Measurements from ENCODE around the gene SEPTIN5.

The SEPTIN5 gene

DNA sequence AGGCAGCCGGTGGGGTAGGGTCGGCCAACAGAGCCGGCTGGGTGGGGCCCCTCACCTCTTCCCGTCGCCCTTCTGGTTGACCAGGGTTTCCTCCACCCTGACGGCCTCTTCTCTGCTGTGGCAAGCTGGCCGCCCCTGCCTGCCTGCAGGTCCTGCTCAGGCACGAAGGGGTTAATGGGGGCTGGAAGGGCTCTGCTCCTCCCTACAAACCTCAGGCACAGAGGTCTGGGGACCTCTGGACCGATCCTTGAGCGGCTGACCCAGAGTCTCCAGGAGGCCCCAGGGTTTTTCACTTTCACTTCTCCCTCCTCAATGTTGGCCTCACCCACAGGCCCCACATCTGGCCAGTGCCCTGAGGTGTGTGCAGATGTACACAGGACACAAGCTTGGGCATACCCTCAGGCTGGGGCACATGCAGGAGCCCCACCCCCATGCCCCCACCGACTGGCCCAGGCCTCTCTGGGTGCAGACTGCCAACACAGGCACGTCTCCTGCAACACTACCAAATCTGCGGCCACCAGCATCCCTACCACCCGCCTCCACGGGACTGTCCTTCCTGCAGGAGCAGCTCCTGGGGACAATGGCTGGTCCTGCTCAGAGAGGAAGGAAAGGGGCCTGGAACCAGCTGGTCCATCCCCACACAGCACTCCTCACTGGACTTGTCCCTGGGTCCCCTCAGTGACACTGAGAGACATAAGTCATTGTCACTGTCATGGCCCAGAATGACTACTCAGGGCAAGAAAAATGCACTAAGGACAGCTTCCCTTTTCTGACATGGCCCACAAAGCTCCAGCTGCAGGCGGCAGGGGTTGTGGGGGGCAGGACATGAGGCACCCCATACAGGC is 43.1 kb downstream of the SEPTIN5 start:
- H3K27ac ChIP-seq = peak overlapping the region in 2 of 21 experiments; percentile 51 to 84
- peak overlapping the region in 5 of 7 experiments; percentile 7 to 39 (median 25) for H3K4me3 ChIP-seq

GRCh38 chr22:19757985-19758895 is 43.9 kb downstream of the SEPTIN5 start:
- H3K4me3 ChIP-seq = peak overlapping the region in 2 of 7 experiments; percentile 35 to 38
- peak overlapping the region in 4 of 21 experiments; percentile 26 to 84 (median 55) for H3K27ac ChIP-seq

DNA sequence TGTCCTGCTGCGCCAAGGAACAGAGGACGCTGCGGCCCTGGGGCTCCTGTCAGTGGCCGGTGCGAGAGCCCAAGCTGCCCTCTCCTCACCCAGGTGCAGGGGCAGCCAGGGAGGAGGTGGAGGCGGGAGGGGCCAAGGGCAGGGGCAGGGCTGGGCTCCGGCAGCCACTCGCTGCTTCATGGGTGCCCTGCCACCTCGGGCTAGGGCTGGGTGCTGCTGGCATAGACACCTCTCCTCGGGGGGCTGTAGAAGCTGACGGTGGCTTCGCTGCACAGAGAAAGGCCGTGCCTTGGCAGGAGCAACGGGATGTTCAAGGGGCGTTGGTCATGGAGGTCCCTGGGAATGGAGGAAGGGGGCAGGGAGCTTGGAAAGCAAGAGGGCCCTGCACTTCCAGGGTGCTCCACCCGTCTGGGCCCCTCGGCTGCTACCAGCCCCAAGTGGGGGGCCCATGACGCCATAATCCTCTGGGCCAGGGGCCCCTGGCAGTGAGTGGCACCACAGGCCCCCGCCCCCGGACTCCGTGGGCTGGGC is 44.7 kb downstream of the SEPTIN5 start:
- Histone ChIP-seq H3K27ac (peak overlapping the region in 7 of 21 experiments; percentile 16 to 84 (median 33)), H3K4me3 (peak overlapping the region in 5 of 7 experiments; percentile 14 to 38 (median 28))

- H3K27ac ChIP-seq = peak overlapping the region in 6 of 21 experiments; percentile 16 to 84 (median 37)
- H3K4me3 ChIP-seq = peak overlapping the region in 6 of 7 experiments; percentile 9 to 38 (median 22)
Measured at GRCh38 chr22:19759427-19760057, 45.2 kb downstream of the SEPTIN5 start.

GRCh38 chr22:19760058-19760950 is 46.0 kb downstream of the SEPTIN5 start, which contains the start of gene TBX1:
Gene TBX1, plus strand, starts transcription at chr22:19760778. Its CDS starts 66 bp downstream, at chr22:19760844.
- Histone ChIP-seq H3K27ac (peak within 1 kb of the TSS in 18 of 21 experiments; percentile 39 to 87 (median 64)), H3K4me3 (peak within 1 kb of the TSS; percentile 25 to 49 (median 35))

DNA sequence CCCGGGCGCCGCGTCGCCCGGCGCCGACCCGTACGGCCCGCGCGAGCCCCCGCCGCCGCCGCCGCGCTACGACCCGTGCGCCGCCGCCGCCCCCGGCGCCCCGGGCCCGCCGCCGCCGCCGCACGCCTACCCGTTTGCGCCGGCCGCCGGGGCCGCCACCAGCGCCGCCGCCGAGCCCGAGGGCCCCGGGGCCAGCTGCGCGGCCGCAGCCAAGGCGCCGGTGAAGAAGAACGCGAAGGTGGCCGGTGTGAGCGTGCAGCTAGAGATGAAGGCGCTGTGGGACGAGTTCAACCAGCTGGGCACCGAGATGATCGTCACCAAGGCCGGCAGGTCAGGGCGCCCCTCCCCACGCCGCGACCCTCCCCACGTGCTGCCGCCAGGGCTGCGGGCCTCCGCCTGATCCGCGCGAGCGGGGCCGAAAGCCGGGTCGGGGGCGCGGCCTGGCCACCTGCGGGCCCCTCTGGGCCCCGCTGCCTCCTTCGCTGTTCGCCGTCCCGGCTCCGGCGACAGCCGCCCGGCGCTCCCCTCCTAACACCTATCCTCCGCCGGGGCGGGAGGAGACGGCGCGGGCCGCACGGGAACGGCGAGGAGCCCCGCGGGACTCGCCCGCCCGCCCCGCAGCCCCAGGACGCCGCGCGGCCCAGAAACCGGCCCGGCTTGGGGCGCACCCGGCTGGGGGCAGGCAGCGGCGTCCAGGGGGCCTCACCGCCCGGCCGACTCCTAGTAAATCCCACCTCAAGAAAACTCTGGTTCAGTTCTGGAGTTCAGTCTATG is 46.8 kb downstream of the SEPTIN5 start:
- H3K4me3 ChIP-seq = peak overlapping the region; percentile 25 to 49 (median 35)
- peak overlapping the region in 18 of 21 experiments; percentile 39 to 87 (median 64) for H3K27ac ChIP-seq

DNA sequence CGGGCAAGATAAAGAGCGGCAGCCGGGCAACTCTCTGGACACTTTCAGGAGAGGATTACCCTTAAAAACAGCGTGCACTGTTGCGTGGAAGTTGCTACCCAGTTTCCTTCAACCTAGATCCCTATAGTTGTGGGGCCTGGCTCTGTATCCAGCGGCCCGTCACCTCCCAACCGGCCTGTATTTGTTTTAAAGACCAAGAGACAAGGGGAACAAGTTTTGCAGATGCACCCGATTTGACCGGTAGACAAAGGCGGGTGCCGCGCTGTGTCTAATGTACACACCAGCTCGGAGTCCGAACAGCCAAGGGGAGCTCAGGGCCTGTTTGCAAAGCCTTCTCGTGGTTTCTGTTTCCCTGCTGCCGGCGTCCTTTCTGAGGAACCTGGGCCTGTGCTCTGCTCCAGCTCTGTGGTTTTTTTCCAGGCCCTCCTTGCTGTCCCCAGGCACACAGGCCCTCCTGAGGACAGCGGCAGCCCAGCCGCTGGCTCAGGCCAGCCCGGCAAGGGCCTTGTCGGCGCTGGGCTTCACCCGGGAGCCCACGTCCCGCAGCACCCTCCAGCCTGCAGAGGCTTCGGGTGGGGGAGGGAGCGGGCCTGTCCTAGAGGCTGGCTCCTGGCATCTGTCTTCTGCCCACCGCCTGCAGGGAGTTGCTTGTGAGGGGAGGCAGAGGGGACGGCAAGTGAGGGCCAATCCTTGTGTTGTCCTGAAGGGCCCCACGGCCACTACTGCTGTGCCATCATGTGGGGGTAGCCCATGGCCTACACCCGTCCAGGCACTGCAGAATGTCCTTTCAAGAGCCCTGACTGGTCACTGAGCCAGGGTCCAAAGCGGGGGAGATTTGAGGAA is 47.6 kb downstream of the SEPTIN5 start:
- H3K27ac ChIP-seq = peak overlapping the region in 19 of 21 experiments; percentile 8 to 87 (median 62)
- peak overlapping the region; percentile 25 to 49 (median 35) for H3K4me3 ChIP-seq

GRCh38 chr22:19762568-19763457 is 48.5 kb downstream of the SEPTIN5 start:
- peak overlapping the region in 6 of 7 experiments; percentile 25 to 49 (median 36) for H3K4me3 ChIP-seq
- peak overlapping the region in 15 of 21 experiments; percentile 5 to 87 (median 63) for H3K27ac ChIP-seq

DNA sequence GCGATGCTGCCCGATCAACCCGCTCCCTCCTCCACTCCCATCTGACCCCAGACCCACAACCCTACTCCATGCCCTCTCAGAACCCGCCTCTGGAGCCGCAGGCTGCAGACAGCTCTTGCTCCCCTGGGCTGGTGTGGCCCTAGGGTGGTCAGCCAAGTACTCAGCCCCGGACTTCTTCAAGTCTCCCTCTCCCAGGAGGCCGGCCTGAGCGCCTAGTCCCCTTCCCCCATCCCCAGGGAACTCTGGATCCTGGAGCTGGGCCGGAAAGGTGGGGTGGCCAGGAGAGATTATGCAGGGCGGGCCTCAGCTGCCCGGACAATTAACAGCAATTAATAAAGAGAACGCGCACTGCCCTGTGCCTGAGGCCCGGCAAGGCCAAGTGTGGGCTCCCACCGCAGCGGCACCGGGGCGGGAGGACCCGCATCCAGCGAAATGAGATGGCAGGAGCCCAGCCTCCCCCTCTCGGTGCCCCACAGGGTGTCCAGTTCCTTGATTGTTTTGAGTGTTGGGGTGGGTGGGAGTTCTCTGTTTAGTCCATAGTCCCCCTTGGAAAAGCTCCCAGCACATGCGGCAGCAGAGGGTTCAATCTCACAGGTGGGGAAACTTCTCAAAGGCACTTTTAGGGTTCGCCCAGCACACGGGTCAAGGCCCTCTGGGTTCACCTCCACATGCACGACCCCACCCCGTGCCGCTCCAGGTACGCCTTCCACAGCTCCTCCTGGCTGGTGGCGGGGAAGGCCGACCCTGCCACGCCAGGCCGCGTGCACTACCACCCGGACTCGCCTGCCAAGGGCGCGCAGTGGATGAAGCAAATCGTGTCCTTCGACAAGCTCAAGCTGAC is 49.4 kb downstream of the SEPTIN5 start:
- peak overlapping the region in 4 of 21 experiments; percentile 5 to 87 (median 62) for H3K27ac ChIP-seq
- peak overlapping the region in 3 of 7 experiments; percentile 5 to 49 (median 38) for H3K4me3 ChIP-seq

DNA sequence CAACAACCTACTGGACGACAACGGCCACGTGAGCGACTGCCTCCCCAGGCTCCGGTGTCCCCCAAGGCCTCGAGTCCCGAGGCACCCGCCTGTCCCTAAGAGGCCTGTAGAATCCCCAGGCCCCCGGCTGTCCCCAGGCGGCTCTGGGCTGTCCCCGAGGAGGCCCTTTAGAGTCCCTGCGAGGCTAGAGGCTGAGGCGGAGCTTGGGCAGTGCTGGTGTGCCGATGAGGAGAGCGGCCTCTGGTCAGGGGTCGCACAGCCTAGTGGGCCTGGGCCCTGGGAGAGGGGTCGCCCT is 49.9 kb downstream of the SEPTIN5 start:
- H3K4me3 ChIP-seq = peak overlapping the region in 2 of 7 experiments; percentile 38 to 49
- H3K27ac ChIP-seq = peak overlapping the region in 2 of 21 experiments; percentile 75 to 87

DNA sequence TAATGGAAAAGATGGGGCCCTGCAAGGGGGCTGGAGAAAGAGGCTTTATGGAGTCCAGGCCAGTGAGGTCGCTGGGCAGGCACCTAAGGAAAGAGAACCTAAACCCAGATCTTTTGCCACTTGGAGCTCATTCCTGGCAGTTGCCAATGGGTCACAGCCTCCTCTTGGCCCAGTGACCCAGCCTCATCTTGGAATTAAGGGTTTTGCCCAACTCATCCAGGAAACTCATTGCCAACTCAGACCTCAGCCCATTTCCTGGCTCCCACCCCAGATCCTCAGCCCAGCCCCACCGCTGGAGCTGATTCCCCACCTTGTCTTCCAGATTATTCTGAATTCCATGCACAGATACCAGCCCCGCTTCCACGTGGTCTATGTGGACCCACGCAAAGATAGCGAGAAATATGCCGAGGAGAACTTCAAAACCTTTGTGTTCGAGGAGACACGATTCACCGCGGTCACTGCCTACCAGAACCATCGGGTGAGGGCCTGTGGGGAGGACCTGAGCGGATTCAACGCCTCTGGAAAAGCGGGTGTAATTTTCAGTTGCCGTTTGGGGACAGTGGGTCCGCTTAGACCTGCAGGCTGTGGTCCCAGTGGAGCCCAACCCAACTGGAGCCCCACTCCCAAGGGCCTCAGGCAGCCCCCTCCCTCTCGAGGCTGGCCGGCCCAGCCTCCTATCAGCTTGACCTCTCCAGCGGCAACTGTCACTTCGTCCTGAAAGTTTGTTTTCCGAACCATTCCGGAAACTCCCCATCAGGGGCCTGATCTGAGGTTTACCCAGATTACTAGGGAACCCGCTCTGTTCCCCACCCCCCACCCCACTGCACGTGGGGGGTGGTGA is 50.6 kb downstream of the SEPTIN5 start:
- peak overlapping the region in 4 of 7 experiments; percentile 26 to 48 (median 38) for H3K4me3 ChIP-seq
- H3K27ac ChIP-seq = peak overlapping the region in 13 of 21 experiments; percentile 32 to 87 (median 67)

DNA sequence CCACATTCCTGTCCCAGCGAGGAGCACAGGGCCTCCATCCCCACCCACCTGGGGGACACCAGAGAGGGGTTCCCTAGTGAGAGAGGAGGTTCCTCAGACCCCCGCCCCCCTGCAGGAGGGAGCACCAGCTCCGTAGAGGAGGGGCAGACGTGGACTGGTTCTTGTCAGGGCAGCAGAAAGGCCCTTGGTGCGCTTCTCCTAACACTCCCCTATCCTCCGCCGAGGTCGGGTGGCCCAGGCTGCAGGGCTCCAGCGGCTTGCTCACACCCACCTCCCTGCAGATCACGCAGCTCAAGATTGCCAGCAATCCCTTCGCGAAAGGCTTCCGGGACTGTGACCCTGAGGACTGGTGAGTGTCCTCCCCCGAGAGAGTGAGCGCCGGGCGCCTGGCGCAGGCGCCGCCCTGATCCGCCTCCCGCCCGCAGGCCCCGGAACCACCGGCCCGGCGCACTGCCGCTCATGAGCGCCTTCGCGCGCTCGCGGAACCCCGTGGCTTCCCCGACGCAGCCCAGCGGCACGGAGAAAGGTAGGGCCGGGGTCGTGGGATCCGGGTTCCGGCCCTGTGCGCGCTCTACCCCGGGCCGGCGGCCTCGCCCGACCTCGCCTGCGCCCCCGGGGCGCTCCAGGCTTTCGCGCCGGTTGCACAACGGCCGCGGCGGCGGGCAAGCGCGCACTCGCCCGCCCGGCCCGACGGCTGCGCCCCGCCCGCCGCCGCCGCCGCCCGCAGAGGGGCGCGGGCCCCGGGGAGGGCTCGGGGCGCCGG is 51.4 kb downstream of the SEPTIN5 start:
- Histone ChIP-seq H3K4me3 (peak overlapping the region; percentile 18 to 48 (median 40)), H3K27ac (peak overlapping the region in 18 of 21 experiments; percentile 18 to 87 (median 66))

GRCh38 chr22:19766240-19766510 is 51.9 kb downstream of the SEPTIN5 start:
- Histone ChIP-seq H3K27ac (peak overlapping the region in 19 of 21 experiments; percentile 15 to 87 (median 61)), H3K4me3 (peak overlapping the region; percentile 24 to 48 (median 40))
